Measurements from ENCODE around the gene SEMA3G. TPM values are rescaled to one million over a fixed set of nuclear protein-coding genes. Genes with fewer than 3 reads are reported as not detected.

The SEMA3G gene
- polyA plus RNA-seq, 5 donors, result 4.3 to 8.2 (median 7.0) TPM

GRCh38 chr3:52479877-52480575, 35.1 kb upstream of the SEMA3G start:
- DNase-seq, result no peak

DNA sequence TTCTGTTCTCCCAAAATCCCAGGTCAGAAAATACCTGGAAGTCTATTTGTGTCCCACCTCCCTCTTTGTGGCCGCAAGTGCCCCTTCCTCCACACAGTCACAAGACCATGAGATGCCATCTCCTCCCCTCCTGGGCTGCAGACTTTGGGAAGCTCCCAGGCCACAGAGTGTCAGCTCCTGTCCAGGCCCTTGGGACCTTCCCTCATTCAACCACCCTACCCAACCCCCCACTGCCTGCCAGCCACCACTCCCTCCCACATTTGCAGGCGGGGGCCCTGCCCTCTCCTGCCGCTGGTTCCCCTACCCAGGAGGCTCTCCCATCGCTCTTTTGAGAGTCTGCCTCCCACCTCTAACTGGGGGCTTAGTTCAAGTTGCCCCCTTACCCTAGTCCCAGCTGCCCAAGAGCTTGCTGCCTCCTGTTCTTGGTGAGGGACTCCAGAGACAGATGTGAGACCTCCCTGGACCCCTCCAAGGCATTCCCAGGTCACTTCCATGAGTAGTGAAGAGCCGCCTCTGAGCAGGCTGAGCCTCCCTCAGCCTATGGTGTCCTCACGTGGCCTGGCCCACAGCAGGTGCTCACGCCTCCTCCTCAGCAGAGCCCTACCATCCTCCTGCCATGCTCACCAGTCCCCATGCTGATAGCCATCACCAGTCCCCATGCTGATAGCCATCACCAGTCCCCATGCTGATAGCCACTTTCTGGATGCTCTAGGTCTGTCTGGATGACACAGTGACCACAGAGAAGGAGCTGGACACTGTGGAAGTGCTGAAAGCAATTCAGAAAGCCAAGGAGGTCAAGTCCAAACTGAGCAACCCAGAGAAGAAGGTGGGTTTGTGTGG, 34.4 kb upstream of the SEMA3G start:
- DNase-seq, result no peak

DNA sequence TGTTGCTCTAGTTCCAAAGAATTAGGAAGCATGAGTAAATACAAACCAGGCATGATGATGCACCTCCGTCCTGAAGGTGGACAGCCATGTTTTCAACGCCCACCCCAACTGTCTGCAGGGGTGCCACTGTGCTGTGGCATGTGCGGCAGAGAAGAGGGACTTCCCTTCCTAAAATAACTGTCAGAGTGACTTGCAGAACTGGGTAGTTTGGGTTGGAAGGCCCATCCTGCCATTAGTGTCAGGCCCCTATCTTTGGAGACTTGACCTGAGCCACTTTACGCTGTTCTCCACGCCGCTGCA, 32.8 kb upstream of the SEMA3G start:
- no peak for DNase-seq

- DNase-seq, result no peak
These were observed 32.3 kb upstream of the SEMA3G start for GRCh38 chr3:52477076-52477795.

DNA sequence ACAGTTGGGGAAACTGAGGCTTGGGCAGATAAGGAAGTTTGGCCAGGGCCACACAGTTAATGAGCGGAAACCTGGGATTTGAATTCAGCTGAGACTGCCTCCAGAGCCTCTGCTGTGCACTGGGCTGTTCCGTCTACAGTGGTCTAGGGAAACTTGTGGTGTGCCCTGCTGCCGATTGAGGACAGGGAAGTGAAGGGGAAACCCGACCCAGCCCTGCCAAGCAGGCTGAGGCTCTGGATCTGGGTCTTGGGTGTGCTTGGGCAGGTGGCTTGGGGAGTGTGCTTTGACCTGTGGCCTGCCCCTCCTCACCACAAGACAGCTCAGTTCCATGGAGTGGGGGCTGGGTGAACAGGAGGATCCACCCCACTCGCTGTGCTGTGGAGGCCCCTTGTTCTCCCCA, 28.1 kb upstream of the SEMA3G start:
- DNase-seq, result no peak

GRCh38 chr3:52472239-52473000, 27.5 kb upstream of the SEMA3G start:
- no peak for DNase-seq

DNA sequence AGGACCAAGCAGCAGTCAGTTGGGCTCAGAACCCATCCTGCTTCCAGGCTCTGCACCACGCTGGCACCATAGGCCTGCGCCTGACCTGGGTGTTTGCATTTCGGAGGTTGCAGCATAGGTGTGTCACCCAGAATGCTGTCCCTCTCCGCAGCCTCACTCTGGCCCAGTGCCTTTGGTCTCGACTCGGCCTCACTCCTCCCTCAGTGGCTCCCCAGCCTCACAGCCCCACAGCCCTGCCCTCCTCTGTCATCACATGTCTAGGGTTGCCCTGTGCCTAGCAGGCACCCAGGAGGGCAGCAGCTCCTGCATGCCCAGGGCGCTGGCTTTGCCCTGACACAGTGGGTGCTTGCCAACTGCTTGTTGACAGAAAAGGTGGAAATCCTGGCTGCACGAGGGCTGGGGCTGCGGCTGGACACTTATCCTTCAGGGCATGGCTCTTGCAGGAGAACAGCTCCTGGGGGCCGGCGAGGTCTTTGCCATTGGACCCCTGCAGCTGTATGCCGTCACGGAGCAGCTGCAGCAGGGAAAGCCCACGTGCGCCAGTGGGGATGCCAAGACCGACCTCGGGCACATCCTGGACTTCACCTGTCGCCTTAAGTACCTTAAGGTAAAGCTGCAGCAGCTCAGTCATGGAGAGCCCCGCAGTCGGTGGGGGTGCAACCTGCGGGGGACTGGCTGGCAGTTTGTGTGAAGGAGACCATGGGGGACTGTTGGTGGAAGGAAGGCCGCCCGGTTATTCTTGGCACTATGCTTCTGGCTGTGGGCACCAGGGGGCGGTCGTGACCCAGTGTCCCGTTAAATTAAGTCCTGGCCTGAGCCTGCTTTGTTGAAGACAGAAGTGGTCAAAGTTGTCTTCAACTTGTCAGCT, 26.7 kb upstream of the SEMA3G start:
- DNase-seq, result no peak

- no peak for DNase-seq
These were observed 26.0 kb upstream of the SEMA3G start for GRCh38 chr3:52470920-52471319.

DNA sequence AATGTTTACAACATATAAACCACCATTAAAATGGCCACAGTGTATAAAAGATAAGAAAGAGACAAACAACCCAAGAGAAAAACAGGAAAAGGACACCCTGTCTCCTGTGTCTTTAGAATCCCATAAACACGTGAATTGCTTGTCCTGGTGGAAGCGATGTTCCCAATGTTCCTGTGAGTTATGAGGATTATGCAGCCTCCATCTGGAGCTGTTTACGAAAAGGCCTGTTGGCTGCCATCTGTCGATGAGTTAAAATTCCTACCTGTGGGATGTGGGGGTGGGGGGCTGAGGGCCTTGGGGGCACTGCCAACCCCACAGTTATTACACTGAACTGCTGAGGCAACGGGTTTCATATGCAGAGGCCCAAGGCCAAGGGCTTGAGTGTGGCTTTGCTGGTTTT, 24.1 kb upstream of the SEMA3G start:
- DNase-seq, result no peak

GRCh38 chr3:52468336-52468735, 23.4 kb upstream of the SEMA3G start:
- no peak for DNase-seq

DNA sequence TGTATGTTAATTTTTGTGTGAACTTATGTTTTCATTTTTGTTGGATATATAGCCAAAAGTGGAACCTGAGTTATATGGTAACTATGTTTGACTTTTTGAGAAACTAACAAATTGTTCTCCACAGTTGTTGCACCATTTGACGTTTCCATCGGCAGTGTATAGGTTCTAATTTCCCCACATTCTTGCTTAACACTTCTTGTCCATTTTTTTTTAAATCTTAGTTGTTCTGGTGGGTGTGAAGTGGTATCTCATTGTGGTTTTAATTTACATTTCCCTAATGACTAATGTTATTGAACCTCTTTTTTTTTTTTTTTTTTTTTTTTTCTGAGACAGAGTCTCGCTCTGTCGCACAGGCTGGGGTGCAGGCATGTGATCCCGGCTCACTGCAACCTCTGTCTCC, 18.5 kb upstream of the SEMA3G start:
- DNase-seq, result no peak

GRCh38 chr3:52461874-52462273, 17.0 kb upstream of the SEMA3G start:
- no peak for DNase-seq

DNA sequence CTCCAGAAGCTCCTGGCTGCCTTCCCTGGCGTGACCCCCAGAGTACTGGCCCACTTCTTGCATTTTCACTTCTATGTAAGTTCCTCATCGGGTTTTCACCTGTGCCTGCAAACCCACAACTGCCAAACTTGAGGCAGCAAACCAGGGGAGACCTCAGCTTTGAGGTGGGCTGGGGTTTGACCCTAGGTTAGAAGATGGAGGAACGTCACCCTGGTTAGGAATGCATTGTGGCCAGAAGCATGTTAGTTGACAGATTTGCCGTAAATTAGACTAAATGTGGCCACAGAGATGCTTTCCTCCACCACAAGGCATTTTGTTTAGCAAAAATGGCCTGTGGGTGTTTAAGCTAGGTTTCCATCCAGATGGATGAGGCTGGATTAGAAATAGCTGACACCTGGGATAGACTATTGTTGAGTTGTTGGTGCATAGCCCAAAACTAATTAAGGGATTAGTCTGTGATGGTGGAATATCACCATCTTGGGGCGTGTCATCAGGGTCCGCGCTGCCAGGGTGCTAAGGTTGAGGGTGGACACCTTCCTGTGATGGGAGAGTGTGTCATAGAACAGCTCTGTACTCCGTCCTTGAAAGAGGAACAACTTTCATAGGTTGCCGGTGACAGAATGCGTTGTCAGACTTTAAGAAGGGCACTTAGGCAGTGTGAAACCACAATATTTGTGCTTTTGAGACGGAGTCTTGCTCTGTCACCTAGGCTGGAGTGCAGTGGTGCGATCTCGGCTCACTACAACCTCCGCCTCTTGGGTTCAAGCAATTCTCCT, 14.1 kb upstream of the SEMA3G start:
- DNase-seq, result no peak

DNA sequence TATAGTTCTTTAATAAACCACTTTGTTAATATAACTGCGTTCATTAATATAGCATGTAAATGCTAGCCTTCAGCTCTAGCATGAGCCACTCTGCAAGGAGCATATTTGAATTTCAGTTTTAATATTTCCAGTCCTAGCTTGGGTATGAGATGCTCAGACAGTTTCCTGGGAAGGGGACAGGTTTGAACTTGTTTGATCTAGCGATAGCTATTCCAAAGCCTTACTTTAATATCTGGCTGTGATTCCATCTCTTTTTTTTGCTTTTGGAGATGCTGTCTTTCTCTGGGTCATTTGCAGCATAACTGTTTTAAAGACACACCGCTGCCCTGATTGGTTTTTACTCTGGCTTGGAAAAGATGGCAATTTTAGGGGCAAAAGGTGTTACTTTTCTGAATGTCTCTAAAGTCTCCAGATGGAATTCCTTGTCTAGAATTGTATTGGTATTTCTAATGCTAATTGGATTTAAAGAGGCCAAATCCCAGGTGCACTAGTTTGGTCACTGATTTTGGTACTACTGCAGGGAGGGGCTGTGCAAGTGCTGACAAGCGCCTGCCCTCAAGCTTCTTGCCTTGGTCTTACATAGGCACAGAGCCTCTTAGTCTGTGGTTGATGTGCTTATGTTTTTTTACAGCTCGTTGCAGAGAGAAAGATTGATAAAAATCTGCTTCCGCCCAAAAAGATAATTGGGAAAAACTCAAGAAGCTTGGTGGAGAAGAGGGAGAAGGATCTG, 13.3 kb upstream of the SEMA3G start:
- no peak for DNase-seq

- no peak for DNase-seq
These were observed 11.9 kb upstream of the SEMA3G start for GRCh38 chr3:52456800-52457183.

DNA sequence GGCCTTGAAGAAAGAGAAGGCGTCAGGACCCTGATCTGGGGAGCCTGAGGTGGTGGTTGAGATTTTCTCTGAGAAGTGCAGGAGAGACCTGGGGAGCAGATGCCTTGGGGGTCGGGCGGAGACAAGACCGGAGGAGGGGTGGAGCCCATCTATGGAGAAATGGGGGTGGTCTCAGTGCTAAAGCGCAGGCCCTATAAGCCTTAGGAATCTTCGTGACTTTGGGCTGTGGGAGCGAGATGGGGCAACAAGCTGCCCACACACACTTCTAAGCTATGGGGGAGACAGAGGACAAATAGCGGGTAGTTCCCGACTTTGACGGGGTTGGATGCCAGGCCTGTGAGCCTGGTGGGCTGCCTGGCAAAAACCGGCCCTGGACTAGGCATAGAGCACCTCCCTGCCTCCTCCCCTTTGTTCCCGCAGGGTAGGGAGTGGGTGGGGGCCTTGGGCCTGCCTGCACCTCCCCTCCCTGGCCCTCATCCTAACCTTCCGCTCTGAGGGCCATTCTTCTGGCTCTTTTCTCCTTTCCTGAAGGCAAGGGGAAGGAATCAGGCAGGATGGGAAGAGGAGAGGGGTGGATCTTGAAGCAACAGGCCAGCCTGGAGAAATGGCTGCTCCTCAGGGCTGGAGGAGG, 11.4 kb upstream of the SEMA3G start:
- peak; percentile 29 to 40 for DNase-seq

DNA sequence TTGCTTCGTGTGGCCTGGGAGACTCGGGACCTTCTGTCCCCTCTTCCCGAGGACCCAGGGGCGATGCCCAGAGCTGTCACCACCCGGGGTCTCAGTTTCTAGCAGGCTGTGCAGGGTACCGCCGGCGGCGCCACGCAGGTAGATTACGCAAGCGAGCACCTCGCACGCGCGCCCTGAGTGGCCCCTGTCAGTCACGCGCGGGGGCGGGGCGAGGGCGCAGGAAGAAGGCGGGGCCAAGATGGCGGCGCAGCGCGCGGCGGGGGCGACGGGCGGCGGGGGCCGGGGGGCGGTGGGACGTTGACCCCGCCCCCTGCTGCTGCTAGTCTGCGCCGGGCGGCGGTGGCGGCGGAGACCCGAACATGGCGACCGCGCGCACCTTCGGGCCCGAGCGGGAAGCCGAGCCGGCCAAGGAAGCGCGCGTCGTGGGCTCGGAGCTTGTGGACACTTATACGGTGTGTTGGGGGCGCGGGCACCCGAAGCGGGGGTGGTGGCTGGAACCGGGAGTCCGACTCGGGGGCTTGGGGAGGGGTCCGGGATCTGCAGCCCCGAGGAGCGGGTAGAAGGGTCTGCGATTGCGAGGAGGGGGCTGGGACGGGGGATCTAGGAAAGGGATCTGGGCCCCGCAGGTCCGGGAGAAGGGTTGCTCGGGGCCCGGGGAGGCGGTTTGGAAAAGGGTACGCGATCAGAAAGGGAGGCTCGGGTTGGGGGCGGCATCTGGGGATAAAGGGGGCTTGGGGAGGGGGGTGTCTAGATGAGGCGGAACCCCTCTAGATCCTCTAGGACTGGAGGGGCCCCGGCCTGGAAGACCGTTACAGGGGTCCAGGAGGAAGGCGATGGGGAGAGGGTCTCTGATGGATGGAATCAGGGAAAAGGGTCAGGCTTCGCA, 10.6 kb upstream of the SEMA3G start, which contains the start of gene NISCH:
NISCH (plus strand) TSS at position 322 of the 886 bp plus-strand sequence; CDS start at position 360, 38 bp downstream.
- peak; percentile 78 to 85 for DNase-seq

GRCh38 chr3:52454938-52455282, 10.0 kb upstream of the SEMA3G start:
- no peak for DNase-seq

All from right lung (tissue), 5 donors.